Ovary (tissue), 3 donors: ENCODE measurements around the gene MOB3B.

ENCODE experiments used
- EP300 ChIP-seq: sonication (generic); formaldehyde crosslinking; IDR thresholded peaks from one replicate; pipeline ENCODE4 v1.6.1; 2017; ENCODE audit warnings: antibody characterized with exemption
- POLR2A ChIP-seq: fragments of 450-650 bp; IDR thresholded peaks from one replicate; pipeline ENCODE4 v1.6.1; 2017; ENCODE audit warnings: antibody characterized with exemption, mild to moderate bottlenecking, moderate library complexity
- TF ChIP-seq, protein P1 (sequence below), 3 donors: fragments of 450-650 bp in 2 of 3; fragments of 200-600 bp in 1 of 3; IDR thresholded peaks; one replicate each; pipeline versions ENCODE4 v1.5.1 to v1.8.0; 2016 to 2022; ENCODE audit warnings: antibody characterized with exemption in 3 of 3, mild to moderate bottlenecking in 1 of 3
- donor health status: DM: no; HTN: no; CAD: no.

DNA sequence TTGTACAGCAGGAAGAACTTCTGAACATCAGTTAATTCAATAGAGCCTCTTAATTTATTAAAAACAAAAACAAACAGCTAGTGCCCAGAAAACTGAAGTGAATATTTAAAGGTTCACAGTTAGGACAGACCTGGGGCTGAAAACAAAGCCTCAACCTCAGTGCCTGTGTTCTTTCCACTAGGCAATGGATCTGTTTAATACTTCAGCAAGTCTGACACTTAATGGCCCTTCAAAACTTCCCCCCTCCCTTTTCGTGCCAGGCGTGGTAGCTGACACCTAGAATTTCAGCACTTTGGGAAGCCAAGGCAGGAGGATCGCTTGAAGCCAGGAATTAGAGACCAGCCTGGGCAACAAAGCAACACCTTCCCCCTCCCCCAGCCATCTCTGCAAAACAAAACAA is 60.1 kb downstream of the MOB3B start:
- TF ChIP-seq POLR2A (no peak), EP300 (no peak)
- TF ChIP-seq, protein P1, sequence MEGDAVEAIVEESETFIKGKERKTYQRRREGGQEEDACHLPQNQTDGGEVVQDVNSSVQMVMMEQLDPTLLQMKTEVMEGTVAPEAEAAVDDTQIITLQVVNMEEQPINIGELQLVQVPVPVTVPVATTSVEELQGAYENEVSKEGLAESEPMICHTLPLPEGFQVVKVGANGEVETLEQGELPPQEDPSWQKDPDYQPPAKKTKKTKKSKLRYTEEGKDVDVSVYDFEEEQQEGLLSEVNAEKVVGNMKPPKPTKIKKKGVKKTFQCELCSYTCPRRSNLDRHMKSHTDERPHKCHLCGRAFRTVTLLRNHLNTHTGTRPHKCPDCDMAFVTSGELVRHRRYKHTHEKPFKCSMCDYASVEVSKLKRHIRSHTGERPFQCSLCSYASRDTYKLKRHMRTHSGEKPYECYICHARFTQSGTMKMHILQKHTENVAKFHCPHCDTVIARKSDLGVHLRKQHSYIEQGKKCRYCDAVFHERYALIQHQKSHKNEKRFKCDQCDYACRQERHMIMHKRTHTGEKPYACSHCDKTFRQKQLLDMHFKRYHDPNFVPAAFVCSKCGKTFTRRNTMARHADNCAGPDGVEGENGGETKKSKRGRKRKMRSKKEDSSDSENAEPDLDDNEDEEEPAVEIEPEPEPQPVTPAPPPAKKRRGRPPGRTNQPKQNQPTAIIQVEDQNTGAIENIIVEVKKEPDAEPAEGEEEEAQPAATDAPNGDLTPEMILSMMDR (IDR thresholded peaks at IDR 0.05) = no peak
